ENCODE measurements around the gene DLG2. TPM values are rescaled to one million over a fixed set of nuclear protein-coding genes. Genes with fewer than 3 reads are reported as not detected.

DLG2 gene
- total RNA-seq, 1 experiment from 2014 or later, result 17.5 TPM

GRCh38 chr11:84255483-84255882, 1371.7 kb downstream of the DLG2 start:
- CTCF ChIA-PET, result no interaction called here
- Mint-ChIP-seq H3K4me1 (no peaks in the 10 kb centered on the region), H3K9me3 (no peaks in the 10 kb centered on the region)

GRCh38 chr11:84250834-84251613, 1376.1 kb downstream of the DLG2 start:
- TF ChIP-seq SMAD3 (CRISPR knock-in tag; IDR thresholded peaks at IDR 0.05; ENCODE audit: borderline replicate concordance) (no peak), TCF7 (CRISPR knock-in tag; IDR thresholded peaks at IDR 0.05; ENCODE audit: low read depth) (no peak), AR (CRISPR knock-in tag; IDR thresholded peaks at IDR 0.05) (no peak), ZNF532 (CRISPR knock-in tag; IDR thresholded peaks at IDR 0.05; ENCODE audit: borderline replicate concordance) (no peak), USF1 (CRISPR knock-in tag; IDR thresholded peaks at IDR 0.05) (no peak), GTF2I (CRISPR knock-in tag; conservative IDR thresholded peaks at IDR 0.05) (no peak)
- DNase-seq (ENCODE audit: low spot score) (no peak), ATAC-seq (no peak)
- H3K9me3 Mint-ChIP-seq, result no peaks in the 10 kb centered on the region
- H3K27ac Mint-ChIP-seq, result no peak overlapping the region
- H3K4me1 Mint-ChIP-seq, result peaks cover 3% of the 10 kb centered on the region; the same call in 1 of the 2 replicates
- H3K27me3 Mint-ChIP-seq (ENCODE audit: low read depth), result no peaks in the 10 kb centered on the region
- ChIA-PET POLR2A (interaction anchor here (0.7 kb wide), 1 partner anchor 105 kb away, joined by 7 read pairs; no protein-coding TSS in a partner anchor), CTCF (interaction anchor here (1.0 kb wide), 1 partner anchor 415 kb away, joined by 4 read pairs; no protein-coding TSS in a partner anchor)
- no peak overlapping the region for H3K4me3 Mint-ChIP-seq
- no peaks in the 10 kb centered on the region for H3K36me3 Mint-ChIP-seq

More at GRCh38 chr11:84255483-84255882, 1371.7 kb downstream of the DLG2 start:
- ATAC-seq (no peak), DNase-seq (ENCODE audit: low spot score) (no peak)
- no peaks in the 10 kb centered on the region for H3K27me3 Mint-ChIP-seq (ENCODE audit: low read depth)
- H3K4me3 Mint-ChIP-seq, result no peak overlapping the region
- H3K36me3 Mint-ChIP-seq, result no peaks in the 10 kb centered on the region
- POLR2A ChIA-PET, result no interaction called here
- H3K27ac Mint-ChIP-seq, result no peak overlapping the region
- TF ChIP-seq ZNF121 (CRISPR knock-in tag; IDR thresholded peaks at IDR 0.05), result no peak
- no peak for TF ChIP-seq FOXP1 (CRISPR knock-in tag; IDR thresholded peaks at IDR 0.05; ENCODE audit: borderline replicate concordance)
- no peak for TF ChIP-seq ZNF317 (CRISPR knock-in tag; IDR thresholded peaks at IDR 0.05; ENCODE audit: borderline replicate concordance, low read depth)
- TF ChIP-seq GABPB1 (CRISPR knock-in tag; IDR thresholded peaks at IDR 0.05), result no peak

- Mint-ChIP-seq H3K27me3 (ENCODE audit: low read depth) (no peaks in the 10 kb centered on the region), H3K4me1 (peaks cover 3% of the 10 kb centered on the region; the same call in 1 of the 2 replicates), H3K9me3 (no peaks in the 10 kb centered on the region), H3K4me3 (no peak overlapping the region), H3K27ac (no peak overlapping the region), H3K36me3 (no peaks in the 10 kb centered on the region)
- no peak for DNase-seq (ENCODE audit: low spot score)
- ChIA-PET CTCF (no interaction called here), POLR2A (no interaction called here)
- ATAC-seq, result no peak
- TF ChIP-seq FOXK1 (CRISPR knock-in tag; IDR thresholded peaks at IDR 0.05), result no peak
- no peak for TF ChIP-seq SMAD4 (CRISPR knock-in tag; IDR thresholded peaks at IDR 0.05)
- no peak for TF ChIP-seq TEAD1 (CRISPR knock-in tag; IDR thresholded peaks at IDR 0.05)
- no peak for TF ChIP-seq ZNF416 (CRISPR knock-in tag; IDR thresholded peaks at IDR 0.05)
- TF ChIP-seq SP1 (CRISPR knock-in tag; conservative IDR thresholded peaks at IDR 0.05), result no peak
- TF ChIP-seq FOXJ3 (CRISPR knock-in tag; IDR thresholded peaks at IDR 0.05; ENCODE audit: borderline replicate concordance), result no peak
- TF ChIP-seq GABPB1 (CRISPR knock-in tag; IDR thresholded peaks at IDR 0.05), result no peak
- TF ChIP-seq IRF2 (CRISPR knock-in tag; IDR thresholded peaks at IDR 0.05; ENCODE audit: borderline replicate concordance, low read depth), result no peak
- no peak for TF ChIP-seq ESRRA (CRISPR knock-in tag; IDR thresholded peaks at IDR 0.05; ENCODE audit: borderline replicate concordance)
- no peak for TF ChIP-seq AFF4 (CRISPR knock-in tag; IDR thresholded peaks at IDR 0.05; ENCODE audit: borderline replicate concordance)
These were observed 1377.6 kb downstream of the DLG2 start for GRCh38 chr11:84249344-84250135.

Measured in WTC11 (cell line).